Umbilical cord (tissue), 2 donors: ENCODE data around the gene NGDN. TPM values are rescaled to one million over a fixed set of nuclear protein-coding genes. Genes with fewer than 3 reads are reported as not detected.
"Not testable (repeated sequence)": the region's sequence is repeated elsewhere in the genome, so short reads cannot be mapped to it uniquely, and the experiment has no call there.

Source experiments
- DNase-seq: peaks from one replicate; pipeline ENCODE4 v3.0.0-alpha.2; 2015; ENCODE audit warnings: low spot score
- total RNA-seq: library from RNA; depleted of rRNA; stranded (reverse); fragments of >200 nt; gene quantifications from one replicate; pipeline ENCODE4 v1.2.3, GENCODE V29; 2014; ENCODE audit warnings: low replicate concordance; ENCODE audit not compliant: insufficient read depth

Gene NGDN
- total RNA-seq, 1 donor from 2014 or later, result 43.3 TPM

DNA sequence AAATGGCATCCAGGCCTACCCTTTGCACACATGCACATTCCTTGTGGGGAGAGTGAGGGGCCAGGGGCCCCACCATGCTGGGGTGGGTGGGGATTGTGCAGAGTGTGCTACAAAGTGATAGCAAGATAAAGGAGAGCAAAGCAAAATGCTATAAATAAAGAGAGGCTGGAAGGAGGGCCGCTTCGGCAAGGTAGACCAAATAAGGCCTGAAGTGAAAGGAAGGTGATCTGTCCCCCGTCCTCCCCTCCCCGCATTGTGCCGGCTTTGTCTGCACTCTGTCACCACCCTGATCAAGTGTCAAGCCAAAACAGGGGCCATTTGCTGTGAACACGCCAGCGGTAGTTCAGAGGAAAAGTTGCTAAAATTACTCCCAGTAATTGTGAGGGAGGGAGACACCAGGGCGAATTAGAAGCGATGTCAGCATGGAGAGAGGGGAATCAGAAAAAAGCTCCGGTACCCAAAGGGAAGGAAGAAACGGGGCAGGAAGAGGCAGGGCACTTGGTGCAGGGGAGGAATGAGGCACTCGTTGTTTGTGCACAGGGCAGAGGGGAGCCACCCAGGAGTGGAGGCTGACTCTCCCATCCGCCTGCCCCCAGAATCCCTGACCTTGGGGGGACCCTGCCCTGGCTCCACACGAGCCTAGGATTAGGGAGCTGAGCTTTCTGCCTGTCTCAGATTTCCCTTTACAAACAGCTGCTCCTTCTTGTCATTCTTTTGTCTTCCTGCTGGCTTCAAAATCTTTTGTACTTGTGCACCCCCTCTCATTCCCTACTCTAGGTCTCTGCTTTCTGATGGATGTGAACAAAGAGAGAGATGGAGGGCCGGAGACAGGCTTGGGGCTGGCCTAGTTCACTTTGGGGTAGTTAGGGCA, 31.2 kb upstream of the NGDN start:
- DNase-seq, result peak; percentile 24

DNA sequence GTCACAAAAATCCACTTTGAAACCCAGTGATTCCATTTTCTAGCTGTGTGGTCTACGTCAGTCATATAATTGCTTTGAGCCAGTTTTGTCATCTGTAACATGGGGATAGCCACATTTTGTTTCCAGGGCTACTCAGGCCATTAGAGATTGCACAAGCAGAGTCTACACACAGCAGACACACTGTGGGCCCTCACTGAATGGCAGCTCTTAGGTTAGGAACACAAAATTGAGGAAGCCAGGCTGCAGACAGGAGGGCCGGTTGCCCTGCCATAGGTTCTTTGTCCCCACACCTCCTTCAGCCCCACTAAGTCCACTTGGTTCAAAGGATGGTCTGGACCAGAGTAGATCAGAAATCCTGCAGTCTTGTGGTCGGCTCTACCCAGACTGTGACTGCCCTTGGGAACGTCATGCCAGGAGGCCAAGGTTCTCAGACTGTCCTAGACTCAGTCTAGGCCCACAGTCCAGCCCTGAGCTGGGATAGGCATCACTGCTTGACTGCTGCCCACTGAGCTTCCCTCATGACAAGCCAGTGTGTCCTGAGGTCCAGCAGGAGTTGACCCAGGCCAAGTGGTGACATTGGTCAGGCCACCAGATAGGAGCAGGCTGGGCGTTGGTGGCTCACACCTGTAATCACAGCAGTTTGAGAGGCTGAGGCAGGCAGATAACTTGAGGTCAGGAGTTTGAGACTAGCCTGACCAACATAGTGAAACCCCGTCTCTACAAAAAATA, 30.2 kb upstream of the NGDN start:
- no peak for DNase-seq

GRCh38 chr14:23441076-23441475, 28.4 kb upstream of the NGDN start:
- peak; percentile 7 for DNase-seq

- DNase-seq, result no peak
These were observed 26.7 kb upstream of the NGDN start for GRCh38 chr14:23442721-23443356.

GRCh38 chr14:23443411-23443812, 26.1 kb upstream of the NGDN start:
- no peak for DNase-seq

DNA sequence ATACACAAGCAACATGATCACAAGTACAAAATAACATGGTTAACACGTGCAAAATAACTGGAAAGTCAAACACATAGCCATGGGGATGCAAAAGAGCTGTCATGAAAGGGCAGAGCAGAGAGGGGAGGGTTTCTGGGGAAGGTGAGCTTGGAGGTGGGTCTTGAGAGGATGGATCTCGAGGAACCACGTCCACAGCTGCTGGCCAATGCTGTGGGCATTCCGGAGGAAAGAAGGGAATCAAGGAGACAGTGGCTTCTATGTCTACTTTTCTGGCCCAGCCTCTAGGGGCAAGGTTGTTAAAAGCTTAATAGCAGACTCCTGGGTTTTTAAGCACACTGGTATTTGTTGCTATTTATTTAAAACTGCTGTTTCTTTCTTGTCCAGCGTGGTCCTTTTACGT, 25.6 kb upstream of the NGDN start:
- DNase-seq, result no peak

DNA sequence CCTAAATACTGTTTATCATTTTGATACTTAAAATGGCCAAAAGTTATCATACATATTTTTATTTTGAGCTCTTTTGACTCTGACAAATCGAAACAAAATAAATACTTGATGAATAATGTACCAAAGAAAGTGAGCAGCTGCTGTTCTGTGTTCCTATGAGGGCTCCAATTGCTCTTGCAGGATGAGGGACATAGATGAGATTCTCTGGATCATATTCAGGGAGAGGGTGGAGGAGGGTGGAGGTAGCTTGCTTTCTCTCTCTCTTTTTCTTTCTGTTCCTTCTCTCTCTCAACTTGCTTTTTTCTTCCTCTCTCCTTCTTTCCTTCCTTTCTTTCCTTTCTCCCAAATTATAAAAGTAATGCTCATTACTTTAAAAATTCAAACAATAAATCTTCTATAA, 25.2 kb upstream of the NGDN start:
- no peak for DNase-seq

DNA sequence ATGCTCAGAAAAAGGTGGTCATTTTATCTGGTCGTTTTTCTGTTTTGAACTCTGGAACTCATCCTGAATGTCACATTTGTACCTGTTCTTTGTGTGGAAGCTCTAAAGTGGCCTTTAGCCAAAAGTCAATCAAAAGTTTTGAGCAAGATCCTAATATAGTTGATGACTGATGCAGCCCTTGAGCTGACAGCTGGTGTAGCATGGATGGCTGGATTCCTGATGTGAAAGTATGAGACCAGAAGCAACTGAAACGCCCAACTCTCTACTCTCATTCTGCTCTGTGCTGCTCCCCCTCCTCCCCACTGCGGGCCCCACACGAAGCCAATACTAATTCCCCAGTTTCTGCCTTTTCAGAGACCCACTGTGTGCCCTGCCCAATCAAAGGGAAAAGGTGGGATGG, 23.7 kb upstream of the NGDN start:
- no peak for DNase-seq

DNA sequence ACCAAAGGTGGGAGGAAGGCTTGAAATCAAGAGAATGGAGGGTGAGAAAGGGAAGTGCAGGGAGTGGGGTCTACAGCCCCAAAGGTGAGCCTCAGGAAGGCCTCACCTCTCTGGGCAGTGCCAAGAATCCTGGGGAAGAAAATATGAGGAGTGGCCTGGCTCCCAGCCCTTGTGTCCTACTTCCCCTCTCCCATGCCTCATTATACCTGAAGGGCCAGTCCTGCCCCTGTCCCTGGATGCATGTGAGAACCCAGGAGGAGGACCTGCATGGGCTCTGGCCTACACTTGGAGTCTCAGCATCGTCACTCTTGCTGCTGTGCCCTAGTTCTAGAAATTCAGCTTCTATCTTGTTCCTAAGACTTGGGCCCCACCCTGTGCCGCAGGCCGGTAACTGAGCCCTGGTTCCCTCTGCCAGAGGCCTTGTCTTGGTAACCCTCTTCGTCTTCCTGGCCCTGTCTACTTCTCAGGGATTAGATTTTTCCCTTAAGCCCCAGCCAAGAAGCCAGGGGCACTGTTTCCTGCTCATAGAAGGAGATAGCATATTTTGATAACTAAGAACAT, 23.1 kb upstream of the NGDN start:
- DNase-seq, result peak; percentile 85

GRCh38 chr14:23447361-23448350, 21.8 kb upstream of the NGDN start:
- DNase-seq, result peak; percentile 17

DNA sequence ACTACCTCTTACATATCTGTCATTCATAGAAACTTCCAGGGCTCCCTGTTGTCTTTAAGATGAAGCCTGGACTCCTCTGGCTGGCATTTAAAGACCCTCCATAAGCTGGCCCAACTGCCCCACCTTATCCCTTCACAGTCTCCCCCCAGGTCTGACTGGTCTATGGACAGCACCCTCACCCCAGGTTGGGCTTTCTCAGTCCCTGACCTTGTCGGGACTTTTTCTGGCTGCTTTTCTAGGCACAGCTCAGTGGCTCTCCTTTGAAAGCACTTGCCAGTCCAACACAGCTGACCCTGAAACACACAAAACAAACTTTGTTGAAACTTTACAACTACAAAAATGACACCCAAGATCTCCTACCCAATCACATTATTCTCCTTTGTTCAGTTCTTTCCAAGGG, 20.2 kb upstream of the NGDN start:
- DNase-seq, result no peak

GRCh38 chr14:23450379-23450778, 19.1 kb upstream of the NGDN start:
- no peak for DNase-seq

DNA sequence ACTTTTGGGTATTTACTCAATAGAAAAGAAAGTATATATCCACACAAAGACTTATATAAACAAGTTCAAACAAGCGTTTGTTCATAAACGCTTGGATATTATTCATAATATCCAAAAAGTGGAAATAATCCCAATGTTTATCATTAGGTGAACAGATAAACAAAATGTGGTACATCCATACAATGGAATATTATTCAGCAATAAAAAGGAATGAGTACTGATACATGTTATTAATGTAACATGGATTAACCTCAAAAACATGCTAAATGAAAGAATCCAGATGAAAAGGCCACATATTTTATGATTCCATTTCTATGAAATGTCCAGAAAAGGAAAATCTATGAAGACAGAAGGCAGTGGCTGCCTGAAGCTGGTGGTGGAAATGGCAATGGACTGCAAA, 17.3 kb upstream of the NGDN start:
- DNase-seq, result no peak

DNA sequence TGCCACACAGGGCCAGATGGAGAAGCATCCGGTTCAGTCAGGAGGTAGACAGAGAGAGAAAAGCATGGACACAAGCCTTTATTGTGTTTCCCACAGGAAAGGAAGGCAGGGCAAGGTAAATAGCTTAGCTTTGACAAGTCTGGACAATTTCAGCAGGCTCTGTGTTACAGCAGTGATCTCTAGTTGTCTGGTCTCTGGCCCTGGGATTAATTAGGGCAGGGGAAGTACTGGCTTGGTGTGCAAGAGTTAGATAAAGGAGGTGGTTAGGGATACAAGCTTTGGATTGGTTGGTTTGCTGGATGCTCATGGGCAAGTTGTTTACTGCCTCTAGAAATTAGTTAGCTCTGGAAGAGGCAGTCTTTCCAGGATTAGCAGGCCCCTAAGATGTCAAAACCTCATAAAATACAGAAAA, 15.1 kb upstream of the NGDN start:
- DNase-seq, result peak; percentile 22

DNA sequence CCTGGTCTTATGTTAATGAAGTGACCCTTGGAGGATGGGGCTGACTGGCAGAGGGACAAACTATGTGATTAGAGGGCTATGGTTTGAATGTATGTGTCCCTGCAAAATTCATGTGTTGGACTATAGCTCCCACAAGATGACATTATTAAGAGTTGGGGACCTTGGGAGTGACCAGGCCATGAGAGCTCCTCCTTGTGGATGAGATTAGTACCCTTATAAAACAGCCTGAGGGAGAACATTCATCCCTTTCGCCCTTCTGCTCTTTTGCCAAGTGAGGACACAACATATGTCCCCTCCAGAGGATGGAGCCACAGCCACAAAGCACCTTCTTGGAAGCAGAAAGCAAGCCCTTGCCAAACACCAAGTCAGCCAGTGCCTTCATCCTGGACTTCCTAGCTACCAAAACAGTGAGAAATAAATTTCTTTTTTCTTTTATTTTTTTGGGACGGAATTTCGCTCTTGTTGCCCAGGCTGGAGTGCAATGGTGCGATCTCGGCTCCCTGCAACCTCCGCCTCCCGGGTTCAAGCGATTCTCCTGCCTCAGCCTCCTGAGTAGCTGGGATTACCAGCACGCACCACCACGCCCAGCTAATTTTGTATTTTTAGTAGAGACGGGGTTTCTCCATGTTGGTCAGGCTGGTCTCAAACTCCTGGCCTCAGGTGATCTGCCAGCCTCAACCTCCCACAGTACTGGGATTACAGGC, 12.5 kb upstream of the NGDN start:
- not testable (repeated sequence) for DNase-seq

GRCh38 chr14:23457587-23458445, 11.7 kb upstream of the NGDN start:
- DNase-seq, result no peak

DNA sequence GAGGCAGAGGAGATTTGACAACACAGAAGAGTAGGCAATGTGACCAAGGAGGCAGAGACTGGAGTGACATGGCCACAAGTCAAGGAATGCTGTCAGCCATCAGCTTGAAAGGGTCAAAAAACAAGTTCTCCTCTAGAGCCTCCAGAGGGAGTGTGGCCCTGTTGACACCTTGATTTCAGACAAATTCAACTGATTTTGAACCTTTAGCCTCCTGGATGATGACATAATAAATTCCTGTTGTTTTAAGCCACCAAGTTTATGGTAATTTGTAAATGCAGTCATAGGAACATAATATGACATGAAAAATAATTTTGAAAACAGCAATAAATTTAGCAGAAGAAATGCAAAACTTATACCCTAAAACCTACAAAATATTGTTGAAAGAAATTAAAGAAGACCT, 8.5 kb upstream of the NGDN start:
- no peak for DNase-seq

- DNase-seq, result no peak
These were observed 4.8 kb upstream of the NGDN start for GRCh38 chr14:23464700-23465099.

DNA sequence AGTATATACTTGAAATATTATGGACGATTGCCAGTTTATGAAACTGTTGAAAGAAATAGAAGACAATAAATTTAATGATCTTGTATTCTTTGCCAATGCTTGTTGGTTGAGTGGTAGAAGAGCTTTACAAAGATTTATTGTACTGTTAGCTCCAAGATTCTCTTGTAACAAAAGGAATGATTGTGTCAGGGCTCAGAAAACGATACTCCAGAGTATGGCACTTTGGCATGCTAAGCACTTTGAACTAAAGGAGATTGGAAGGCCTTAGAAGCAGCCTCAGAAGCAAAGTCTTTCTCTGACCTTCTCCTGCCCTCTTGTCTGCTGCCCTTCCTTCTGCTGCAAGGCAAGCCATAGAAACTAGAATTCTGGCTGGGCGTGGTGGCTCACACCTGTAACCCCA, 4.2 kb upstream of the NGDN start:
- no peak for DNase-seq
